GM12865 (cell line): ENCODE measurements around the gene SAA1.

Experiments
- DNase-seq: peaks from one replicate; pipeline ENCODE4 v3.0.0; 2010; ENCODE audit warnings: low read depth
- H3K4me3 ChIP-seq: 2 replicates; pipeline ENCODE4 v1.5.1; 2011; ENCODE audit warnings: mild to moderate bottlenecking, low read depth, low read length, control low read depth
- TF ChIP-seq, protein P1 (sequence below): IDR thresholded peaks from 2 replicates; pipeline ENCODE4 v1.5.1; 2011; ENCODE audit warnings: low read length, control low read depth, low read depth, inconsistent platforms; ENCODE audit not compliant: insufficient read depth; ENCODE audit errors: missing control alignments

Gene SAA1

DNA sequence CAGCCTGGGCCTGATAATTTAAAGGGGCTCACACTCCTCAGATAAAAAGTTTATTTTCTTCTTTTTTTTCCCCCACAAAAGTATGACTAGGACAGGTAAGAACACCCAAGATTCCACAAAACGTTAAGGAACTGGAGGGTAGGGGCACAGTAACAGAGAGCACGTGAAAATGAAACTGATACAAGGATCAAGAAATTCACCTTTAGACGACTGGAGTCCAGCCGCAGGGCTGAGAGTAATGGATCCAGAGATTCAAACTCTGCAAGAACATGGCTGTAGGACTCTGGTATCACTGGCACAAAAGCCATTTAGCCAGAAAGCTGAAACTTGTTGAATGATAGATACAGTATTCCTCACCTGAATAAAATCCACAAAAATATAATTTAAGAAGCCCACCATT is 51.5 kb downstream of the SAA1 start:
- DNase-seq, result no peak
- TF ChIP-seq, protein P1, sequence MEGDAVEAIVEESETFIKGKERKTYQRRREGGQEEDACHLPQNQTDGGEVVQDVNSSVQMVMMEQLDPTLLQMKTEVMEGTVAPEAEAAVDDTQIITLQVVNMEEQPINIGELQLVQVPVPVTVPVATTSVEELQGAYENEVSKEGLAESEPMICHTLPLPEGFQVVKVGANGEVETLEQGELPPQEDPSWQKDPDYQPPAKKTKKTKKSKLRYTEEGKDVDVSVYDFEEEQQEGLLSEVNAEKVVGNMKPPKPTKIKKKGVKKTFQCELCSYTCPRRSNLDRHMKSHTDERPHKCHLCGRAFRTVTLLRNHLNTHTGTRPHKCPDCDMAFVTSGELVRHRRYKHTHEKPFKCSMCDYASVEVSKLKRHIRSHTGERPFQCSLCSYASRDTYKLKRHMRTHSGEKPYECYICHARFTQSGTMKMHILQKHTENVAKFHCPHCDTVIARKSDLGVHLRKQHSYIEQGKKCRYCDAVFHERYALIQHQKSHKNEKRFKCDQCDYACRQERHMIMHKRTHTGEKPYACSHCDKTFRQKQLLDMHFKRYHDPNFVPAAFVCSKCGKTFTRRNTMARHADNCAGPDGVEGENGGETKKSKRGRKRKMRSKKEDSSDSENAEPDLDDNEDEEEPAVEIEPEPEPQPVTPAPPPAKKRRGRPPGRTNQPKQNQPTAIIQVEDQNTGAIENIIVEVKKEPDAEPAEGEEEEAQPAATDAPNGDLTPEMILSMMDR, result no peak
- H3K4me3 ChIP-seq, result no peak overlapping the region
